Kidney epithelial cell (primary cell): ENCODE data around the gene SLC22A3. TPM values are rescaled to one million over a fixed set of nuclear protein-coding genes. Genes with fewer than 3 reads are reported as not detected.

Experiments used
- DNase-seq: peaks from one replicate; pipeline ENCODE4 v3.0.0-alpha.2; 2010; ENCODE audit warnings: low read depth
- H3K27me3 ChIP-seq: 2 replicates; pipeline ENCODE4 v1.6.0; 2011; ENCODE audit warnings: low read length; ENCODE audit not compliant: control insufficient read depth, insufficient read depth
- H3K36me3 ChIP-seq: 2 replicates; pipeline ENCODE4 v1.5.1; 2011; ENCODE audit warnings: low read length; ENCODE audit not compliant: control insufficient read depth, insufficient read depth
- H3K4me3 ChIP-seq: 2 replicates; pipeline ENCODE4 v1.5.1; 2011; ENCODE audit warnings: low read depth, mild to moderate bottlenecking, control low read depth, low read length
- total RNA-seq: library from RNA; depleted of rRNA; stranded (reverse); fragments of >200 nt; gene quantifications from 2 replicates; pipeline ENCODE4 v1.2.3, GENCODE V29; 2015
- TF ChIP-seq, protein P1 (sequence below): IDR thresholded peaks from 2 replicates; pipeline ENCODE4 v1.5.1; 2011; ENCODE audit warnings: mild to moderate bottlenecking, moderate library complexity, low read length, control low read depth, inconsistent platforms; ENCODE audit not compliant: insufficient read depth, poor library complexity, severe bottlenecking

The SLC22A3 gene
- total RNA-seq, 1 donor from 2014 or later, result 5.8 TPM

- H3K27me3 ChIP-seq, result no peaks in the 10 kb centered on the region
- TF ChIP-seq, protein P1, sequence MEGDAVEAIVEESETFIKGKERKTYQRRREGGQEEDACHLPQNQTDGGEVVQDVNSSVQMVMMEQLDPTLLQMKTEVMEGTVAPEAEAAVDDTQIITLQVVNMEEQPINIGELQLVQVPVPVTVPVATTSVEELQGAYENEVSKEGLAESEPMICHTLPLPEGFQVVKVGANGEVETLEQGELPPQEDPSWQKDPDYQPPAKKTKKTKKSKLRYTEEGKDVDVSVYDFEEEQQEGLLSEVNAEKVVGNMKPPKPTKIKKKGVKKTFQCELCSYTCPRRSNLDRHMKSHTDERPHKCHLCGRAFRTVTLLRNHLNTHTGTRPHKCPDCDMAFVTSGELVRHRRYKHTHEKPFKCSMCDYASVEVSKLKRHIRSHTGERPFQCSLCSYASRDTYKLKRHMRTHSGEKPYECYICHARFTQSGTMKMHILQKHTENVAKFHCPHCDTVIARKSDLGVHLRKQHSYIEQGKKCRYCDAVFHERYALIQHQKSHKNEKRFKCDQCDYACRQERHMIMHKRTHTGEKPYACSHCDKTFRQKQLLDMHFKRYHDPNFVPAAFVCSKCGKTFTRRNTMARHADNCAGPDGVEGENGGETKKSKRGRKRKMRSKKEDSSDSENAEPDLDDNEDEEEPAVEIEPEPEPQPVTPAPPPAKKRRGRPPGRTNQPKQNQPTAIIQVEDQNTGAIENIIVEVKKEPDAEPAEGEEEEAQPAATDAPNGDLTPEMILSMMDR, result no peak
Measured at GRCh38 chr6:160305926-160306713, 42.1 kb upstream of the SLC22A3 start.

DNA sequence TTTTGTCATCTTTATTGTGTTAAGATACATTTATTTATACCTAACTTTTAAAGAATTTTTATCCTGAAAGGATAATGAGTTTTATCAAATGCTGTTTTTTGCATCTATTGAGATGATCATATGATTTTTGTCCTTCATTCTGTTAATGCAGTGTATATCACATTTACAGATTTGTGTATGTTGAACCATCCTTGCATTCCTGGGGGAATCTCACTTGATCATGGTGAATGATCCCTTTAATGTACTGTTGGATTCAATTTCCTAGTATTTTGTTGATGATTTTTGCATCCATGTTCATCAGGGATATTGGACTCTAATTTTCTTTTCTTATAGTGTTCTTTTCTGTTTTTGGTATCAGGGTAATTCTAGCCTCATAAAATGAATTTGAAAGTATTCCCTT, 38.5 kb upstream of the SLC22A3 start:
- TF ChIP-seq, protein P1, result no peak
- no peak for DNase-seq
- Histone ChIP-seq H3K27me3 (no peaks in the 10 kb centered on the region), H3K36me3 (no peaks in the 10 kb centered on the region), H3K4me3 (no peak overlapping the region)

More at GRCh38 chr6:160305926-160306713, 42.1 kb upstream of the SLC22A3 start:
- Histone ChIP-seq H3K36me3 (no peaks in the 10 kb centered on the region), H3K4me3 (no peak overlapping the region)
- no peak for DNase-seq

DNA sequence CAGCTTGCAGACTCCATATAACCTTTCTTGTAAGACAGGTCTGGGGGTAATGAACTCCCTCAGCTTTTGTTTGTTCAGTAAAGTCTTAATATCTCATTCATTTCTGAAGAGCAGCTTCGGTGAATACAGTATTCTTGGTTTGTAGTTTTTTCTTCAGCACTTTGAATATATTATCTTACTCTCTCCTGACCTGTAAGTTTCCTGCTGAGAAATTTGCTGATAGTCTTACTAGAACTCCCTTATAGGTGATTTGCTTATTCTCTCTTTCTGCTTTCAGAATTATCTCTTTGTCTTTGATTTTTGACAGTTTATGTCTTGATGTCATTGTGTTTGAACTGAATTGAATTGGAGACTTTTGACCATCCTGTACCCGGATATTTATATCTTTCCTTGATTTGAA, 35.3 kb upstream of the SLC22A3 start:
- DNase-seq, result no peak
- Histone ChIP-seq H3K4me3 (no peak overlapping the region), H3K27me3 (no peaks in the 10 kb centered on the region), H3K36me3 (no peaks in the 10 kb centered on the region)
- TF ChIP-seq, protein P1, result no peak

DNA sequence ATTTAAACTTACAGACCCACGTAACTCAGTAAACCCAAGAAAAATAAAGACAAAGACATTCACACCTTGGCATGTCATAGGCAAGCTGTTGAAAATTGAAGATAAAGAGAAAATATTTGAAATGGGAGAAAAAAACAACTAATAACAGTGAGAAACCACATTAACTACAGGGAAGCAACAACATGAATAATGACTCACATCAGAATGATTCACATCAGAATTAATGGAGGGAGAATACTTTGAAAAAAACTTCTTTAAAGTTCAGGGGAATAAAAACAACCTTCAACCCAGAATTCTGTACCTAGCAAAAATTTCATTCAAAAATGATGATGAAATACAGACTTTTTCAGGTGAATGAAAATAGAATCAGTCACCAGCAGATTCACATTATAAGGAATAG, 32.9 kb upstream of the SLC22A3 start:
- no peak overlapping the region for H3K4me3 ChIP-seq
- H3K36me3 ChIP-seq, result no peaks in the 10 kb centered on the region
- DNase-seq, result no peak
- no peaks in the 10 kb centered on the region for H3K27me3 ChIP-seq
- TF ChIP-seq, protein P1, result no peak

- Histone ChIP-seq H3K36me3 (no peaks in the 10 kb centered on the region), H3K27me3 (no peaks in the 10 kb centered on the region), H3K4me3 (no peak overlapping the region)
- no peak for DNase-seq
- TF ChIP-seq, protein P1, result no peak
Measured at GRCh38 chr6:160316261-160316660, 31.9 kb upstream of the SLC22A3 start.

GRCh38 chr6:160319246-160319645, 28.9 kb upstream of the SLC22A3 start:
- TF ChIP-seq, protein P1, result no peak
- Histone ChIP-seq H3K36me3 (no peaks in the 10 kb centered on the region), H3K27me3 (no peaks in the 10 kb centered on the region), H3K4me3 (no peak overlapping the region)
- DNase-seq, result no peak
